Hepatocyte (in vitro differentiated cells): ENCODE measurements around the gene ARHGAP26. TPM values are rescaled to one million over a fixed set of nuclear protein-coding genes. Genes with fewer than 3 reads are reported as not detected.
"Not testable (repeated sequence)": the region's sequence is repeated elsewhere in the genome, so short reads cannot be mapped to it uniquely, and the experiment has no call there.

Source experiments
- DNase-seq: peaks from one replicate; pipeline ENCODE4 v3.0.0-alpha.2; 2016; ENCODE audit warnings: low spot score
- H2AFZ ChIP-seq: fragments of 200-600 bp; sonication (generic); 2 replicates; pipeline ENCODE4 v1.6.0; 2016; ENCODE audit warnings: antibody characterized with exemption, mild to moderate bottlenecking
- H3K27ac ChIP-seq: fragments of 200-600 bp; sonication (generic); 2 replicates; pipeline ENCODE4 v1.5.1; 2016; ENCODE audit warnings: mild to moderate bottlenecking
- H3K27me3 ChIP-seq: fragments of 200-600 bp; sonication (generic); 2 replicates; pipeline ENCODE4 v1.6.1; 2016
- H3K36me3 ChIP-seq: fragments of 200-600 bp; sonication (generic); replicated peaks from 2 replicates; pipeline ENCODE4 v1.5.1; 2016; ENCODE audit warnings: low read depth; ENCODE audit not compliant: insufficient read depth
- H3K4me1 ChIP-seq: fragments of 200-600 bp; sonication (generic); 2 replicates; pipeline ENCODE4 v1.5.1; 2016; ENCODE audit warnings: mild to moderate bottlenecking, moderate library complexity; ENCODE audit not compliant: insufficient read depth
- H3K4me2 ChIP-seq: fragments of 200-600 bp; sonication (generic); 2 replicates; pipeline ENCODE4 v1.6.0; 2016
- H3K4me3 ChIP-seq: fragments of 200-600 bp; sonication (generic); 2 replicates; pipeline ENCODE4 v1.5.1; 2016; ENCODE audit warnings: mild to moderate bottlenecking
- H3K79me2 ChIP-seq: fragments of 200-600 bp; sonication (generic); 2 replicates; pipeline ENCODE4 v1.6.0; 2017; ENCODE audit warnings: mild to moderate bottlenecking
- H3K9me2 ChIP-seq: fragments of 200-600 bp; sonication (generic); replicated peaks from 2 replicates; pipeline ENCODE4 v1.6.0; 2017; ENCODE audit warnings: mild to moderate bottlenecking; ENCODE audit not compliant: insufficient read depth
- H3K9me3 ChIP-seq: fragments of 200-600 bp; sonication (generic); 2 replicates; pipeline ENCODE4 v1.5.1; 2016; ENCODE audit warnings: low read depth, mild to moderate bottlenecking
- H4K20me1 ChIP-seq: fragments of 200-600 bp; sonication (generic); 2 replicates; pipeline ENCODE4 v1.6.0; 2016; ENCODE audit warnings: mild to moderate bottlenecking; ENCODE audit not compliant: insufficient read depth, poor library complexity, severe bottlenecking
- EZH2 ChIP-seq: fragments of 200-600 bp; sonication (generic); IDR thresholded peaks from 2 replicates; pipeline ENCODE4 v1.6.1; 2016; ENCODE audit warnings: antibody characterized with exemption, mild to moderate bottlenecking, borderline replicate concordance
- EZH2phosphoT487 ChIP-seq: fragments of 200-600 bp; sonication (generic); IDR thresholded peaks from one replicate; pipeline ENCODE4 v1.6.1; 2018; ENCODE audit warnings: antibody characterized with exemption, mild to moderate bottlenecking, low read depth, moderate library complexity; ENCODE audit not compliant: unreplicated experiment, severe bottlenecking
- WGBS: methylation state at CpG from one replicate; pipeline ENCODE4 v1.1.6; 2016; ENCODE audit warnings: low lambda C conversion rate; ENCODE audit errors: missing lambda C conversion rate; 5-methylcytosine and 5-hydroxymethylcytosine counted together
- polyA plus RNA-seq: library from polyadenylated mRNA; unstranded; fragments of >200 nt; fragmentation: Nextera tagmentation; extraction: Ambion mirVana; gene quantifications from 2 replicates; pipeline ENCODE4 v1.2.1, GENCODE V29; 2016
- total RNA-seq: library from RNA; depleted of rRNA; stranded (reverse); fragments of >200 nt; gene quantifications from 2 replicates; pipeline ENCODE4 v1.2.3, GENCODE V29; 2014
- TF ChIP-seq, protein P1 (sequence below): fragments of 200-600 bp; sonication (generic); IDR thresholded peaks from 2 replicates; pipeline ENCODE4 v1.5.1; 2016; ENCODE audit warnings: antibody characterized with exemption, mild to moderate bottlenecking; ENCODE audit not compliant: poor library complexity

The ARHGAP26 gene
- total and polyA plus RNA-seq, 2 experiments from 2014 or later: 16.5 to 19.8 TPM

DNA sequence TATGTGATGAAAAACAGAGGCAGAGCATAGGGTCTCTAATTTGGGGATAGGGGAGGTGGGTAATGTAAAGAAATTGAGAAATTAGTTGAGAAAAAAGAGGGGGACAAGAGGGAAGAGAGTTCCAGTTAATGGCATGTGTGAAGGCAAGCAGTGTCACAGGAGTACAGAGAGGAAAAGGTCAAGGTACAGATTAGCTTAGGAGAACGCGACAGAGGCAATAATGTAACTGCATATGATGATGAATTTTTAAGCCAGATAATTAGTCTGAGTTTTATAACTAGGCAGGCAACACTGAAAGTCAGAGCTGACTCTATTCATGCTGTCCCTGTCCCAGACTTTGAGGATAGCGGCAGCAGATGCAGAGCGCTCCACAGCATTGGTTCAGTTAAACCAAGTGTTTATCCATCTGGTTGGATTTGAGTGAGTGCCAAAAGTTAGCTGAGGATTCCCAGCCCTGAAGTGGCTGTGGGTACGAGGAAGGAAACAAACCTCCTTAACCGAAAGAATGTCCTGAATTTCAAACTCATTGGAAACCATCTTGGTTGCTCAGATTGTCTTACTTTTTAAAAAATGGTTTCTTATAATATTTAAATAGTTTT, 315.2 kb downstream of the ARHGAP26 start:
- WGBS: 64% methylated on average over 6 of the region's 6 CpGs
- Histone ChIP-seq H3K27me3 (no peaks in the 10 kb centered on the region), H3K27ac (no peak overlapping the region), H2AFZ (no peak overlapping the region), H3K79me2 (no peaks in the 10 kb centered on the region), H3K4me1 (peaks cover 23% of the 10 kb centered on the region), H3K9me3 (no peaks in the 10 kb centered on the region), H3K4me2 (no peak overlapping the region), H3K36me3 (no peaks in the 10 kb centered on the region), H3K9me2 (no peaks in the 10 kb centered on the region), H3K4me3 (no peak overlapping the region), H4K20me1 (no peaks in the 10 kb centered on the region)
- TF ChIP-seq EZH2 (no peak), EZH2phosphoT487 (no peak)
- TF ChIP-seq, protein P1, sequence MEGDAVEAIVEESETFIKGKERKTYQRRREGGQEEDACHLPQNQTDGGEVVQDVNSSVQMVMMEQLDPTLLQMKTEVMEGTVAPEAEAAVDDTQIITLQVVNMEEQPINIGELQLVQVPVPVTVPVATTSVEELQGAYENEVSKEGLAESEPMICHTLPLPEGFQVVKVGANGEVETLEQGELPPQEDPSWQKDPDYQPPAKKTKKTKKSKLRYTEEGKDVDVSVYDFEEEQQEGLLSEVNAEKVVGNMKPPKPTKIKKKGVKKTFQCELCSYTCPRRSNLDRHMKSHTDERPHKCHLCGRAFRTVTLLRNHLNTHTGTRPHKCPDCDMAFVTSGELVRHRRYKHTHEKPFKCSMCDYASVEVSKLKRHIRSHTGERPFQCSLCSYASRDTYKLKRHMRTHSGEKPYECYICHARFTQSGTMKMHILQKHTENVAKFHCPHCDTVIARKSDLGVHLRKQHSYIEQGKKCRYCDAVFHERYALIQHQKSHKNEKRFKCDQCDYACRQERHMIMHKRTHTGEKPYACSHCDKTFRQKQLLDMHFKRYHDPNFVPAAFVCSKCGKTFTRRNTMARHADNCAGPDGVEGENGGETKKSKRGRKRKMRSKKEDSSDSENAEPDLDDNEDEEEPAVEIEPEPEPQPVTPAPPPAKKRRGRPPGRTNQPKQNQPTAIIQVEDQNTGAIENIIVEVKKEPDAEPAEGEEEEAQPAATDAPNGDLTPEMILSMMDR: no peak
- peak; percentile 24 for DNase-seq

DNA sequence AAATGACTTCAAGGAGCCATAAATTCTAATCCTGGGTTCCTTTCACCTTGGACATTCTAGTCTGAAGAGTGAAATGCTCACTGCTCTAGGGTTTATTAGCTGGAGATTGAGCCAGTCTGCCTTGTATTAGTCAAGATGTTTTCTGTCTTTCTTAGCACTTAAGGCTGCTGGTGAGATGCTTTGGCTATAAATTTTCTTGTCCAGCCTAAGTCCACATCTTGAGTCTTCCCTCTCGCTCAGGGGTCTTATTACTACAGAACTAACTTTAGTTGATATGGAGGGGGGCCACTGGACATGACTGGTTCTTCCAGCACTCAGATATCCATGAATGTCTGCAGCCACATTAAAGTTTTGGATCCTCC, 316.4 kb downstream of the ARHGAP26 start:
- H3K4me2 ChIP-seq: no peak overlapping the region
- no peaks in the 10 kb centered on the region for H3K9me3 ChIP-seq
- no peaks in the 10 kb centered on the region for H3K9me2 ChIP-seq
- no peaks in the 10 kb centered on the region for H3K79me2 ChIP-seq
- no peak overlapping the region for H2AFZ ChIP-seq
- 56% methylated on average over 1 of the region's 1 CpG for WGBS
- no peaks in the 10 kb centered on the region for H3K27me3 ChIP-seq
- DNase-seq: no peak
- no peaks in the 10 kb centered on the region for H3K36me3 ChIP-seq
- H3K27ac ChIP-seq: no peak overlapping the region
- H3K4me1 ChIP-seq: peaks cover 23% of the 10 kb centered on the region
- TF ChIP-seq EZH2 (no peak), EZH2phosphoT487 (no peak)
- TF ChIP-seq, protein P1: no peak
- no peaks in the 10 kb centered on the region for H4K20me1 ChIP-seq
- no peak overlapping the region for H3K4me3 ChIP-seq

DNA sequence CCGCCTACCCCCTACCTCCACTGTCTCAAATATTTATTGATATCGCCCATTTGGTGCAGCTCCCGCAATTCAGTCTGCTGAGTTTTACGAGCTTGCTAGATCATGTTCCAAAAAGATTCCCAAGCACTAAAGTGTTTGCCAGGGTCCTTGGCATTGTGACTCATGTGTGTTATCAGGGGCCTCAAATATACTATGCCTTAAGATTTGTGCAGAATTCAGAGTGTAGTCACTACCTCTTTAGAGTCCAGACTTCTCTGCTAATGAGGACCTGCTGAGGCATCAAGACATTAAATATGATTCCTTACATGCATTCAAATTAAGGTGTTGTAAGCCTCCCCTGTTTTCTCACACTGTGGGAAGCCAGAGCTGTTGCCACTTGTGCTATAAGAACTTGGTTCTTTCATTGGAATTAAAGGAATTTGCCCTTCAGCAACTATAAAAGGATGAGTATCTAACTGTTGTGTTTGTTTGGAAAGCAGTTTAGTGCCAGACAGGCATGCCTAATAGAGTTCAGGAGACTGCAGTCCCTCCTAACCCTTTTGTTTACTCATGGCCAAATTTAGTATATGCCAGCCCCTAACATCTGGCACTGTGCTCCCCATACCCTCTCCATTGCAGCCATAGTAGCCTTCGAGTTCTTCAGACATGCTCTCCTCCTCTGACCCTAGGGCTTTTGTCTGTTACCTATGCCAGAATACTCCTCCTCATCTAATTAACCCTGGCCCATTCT, 316.9 kb downstream of the ARHGAP26 start:
- no peak overlapping the region for H3K27ac ChIP-seq
- no peaks in the 10 kb centered on the region for H3K9me3 ChIP-seq
- peak; percentile 21 for DNase-seq
- no peaks in the 10 kb centered on the region for H3K36me3 ChIP-seq
- no peak for TF ChIP-seq EZH2phosphoT487
- TF ChIP-seq, protein P1: no peak
- TF ChIP-seq EZH2: no peak
- H3K9me2 ChIP-seq: no peaks in the 10 kb centered on the region
- no peak overlapping the region for H3K4me3 ChIP-seq
- H3K4me2 ChIP-seq: no peak overlapping the region
- 49% methylated on average over 5 of the region's 5 CpGs for WGBS
- H3K4me1 ChIP-seq: peaks cover 23% of the 10 kb centered on the region
- no peak overlapping the region for H2AFZ ChIP-seq
- no peaks in the 10 kb centered on the region for H3K27me3 ChIP-seq
- H4K20me1 ChIP-seq: no peaks in the 10 kb centered on the region
- no peaks in the 10 kb centered on the region for H3K79me2 ChIP-seq

DNA sequence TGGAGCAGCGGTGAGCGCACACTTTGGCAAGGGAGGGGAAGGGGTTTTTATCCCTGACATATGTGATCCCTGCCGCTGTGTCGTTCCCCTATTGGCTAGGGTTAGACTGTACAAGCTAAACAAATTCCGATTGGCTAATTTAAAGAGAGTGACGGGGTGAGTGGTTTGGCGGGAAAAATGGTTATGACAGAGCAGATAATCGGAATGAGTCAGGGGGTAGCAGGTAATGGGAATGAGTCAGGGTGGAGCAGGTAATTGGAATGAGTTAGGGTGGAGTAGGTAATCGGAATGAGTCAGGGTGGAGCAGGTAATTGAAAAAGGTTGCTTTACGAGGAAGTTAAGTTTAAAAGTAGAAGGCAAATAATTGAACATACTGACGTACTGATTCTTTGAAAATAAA, 318.5 kb downstream of the ARHGAP26 start:
- not testable (repeated sequence) for H3K9me3 ChIP-seq, H3K79me2 ChIP-seq, H2AFZ ChIP-seq, H3K9me2 ChIP-seq, H4K20me1 ChIP-seq, H3K4me2 ChIP-seq, H3K27me3 ChIP-seq, H3K36me3 ChIP-seq, H3K27ac ChIP-seq, DNase-seq, H3K4me3 ChIP-seq
- peaks cover 23% of the 10 kb centered on the region for H3K4me1 ChIP-seq
- WGBS: 93% methylated on average over 11 of the region's 11 CpGs

DNA sequence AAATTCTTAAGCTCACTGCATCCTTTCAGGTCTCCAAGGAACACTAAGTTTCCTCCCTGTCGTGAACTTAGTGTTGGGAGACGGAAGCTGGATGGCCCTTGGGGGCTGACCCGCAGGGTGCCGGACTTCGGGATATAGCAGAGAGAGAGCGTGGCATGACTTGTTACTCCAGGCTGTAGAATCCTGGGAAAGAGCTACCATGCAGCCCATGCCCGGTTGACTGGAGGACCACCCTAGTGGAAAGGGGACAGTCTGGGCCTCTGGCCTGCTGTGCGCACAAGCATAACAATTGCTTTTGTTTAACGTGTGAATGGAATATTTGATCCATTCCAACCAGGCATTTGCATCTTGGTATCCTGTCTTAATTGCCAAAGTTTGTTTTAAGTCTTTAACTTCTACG, 319.9 kb downstream of the ARHGAP26 start:
- not testable (repeated sequence) for H3K4me3 ChIP-seq, H3K79me2 ChIP-seq, H3K9me2 ChIP-seq, H3K36me3 ChIP-seq, DNase-seq, H3K27ac ChIP-seq, H4K20me1 ChIP-seq, H3K4me2 ChIP-seq, H3K9me3 ChIP-seq, H3K27me3 ChIP-seq, H2AFZ ChIP-seq
- 86% methylated on average over 10 of the region's 10 CpGs for WGBS
- H3K4me1 ChIP-seq: peaks cover 23% of the 10 kb centered on the region
